GM21528 (cell line): ENCODE data around the gene ADGRL3.
"Not testable (repeated sequence)": the region's sequence is repeated elsewhere in the genome, so short reads cannot be mapped to it uniquely, and the experiment has no call there.

Source experiments
- ATAC-seq: cut with Tn5 transposase; IDR thresholded peaks from one replicate; pipeline ENCODE4 v1.9.1; 2021; ENCODE audit warnings: mild to moderate bottlenecking, moderate library complexity; ENCODE audit not compliant: unreplicated experiment, low FRiP score

ADGRL3 gene

GRCh38 chr4:61596606-61597340, 396.6 kb downstream of the ADGRL3 start:
- ATAC-seq: no peak

GRCh38 chr4:61603086-61603485, 403.0 kb downstream of the ADGRL3 start:
- ATAC-seq: no peak

GRCh38 chr4:61604054-61604453, 403.9 kb downstream of the ADGRL3 start:
- ATAC-seq: no peak

DNA sequence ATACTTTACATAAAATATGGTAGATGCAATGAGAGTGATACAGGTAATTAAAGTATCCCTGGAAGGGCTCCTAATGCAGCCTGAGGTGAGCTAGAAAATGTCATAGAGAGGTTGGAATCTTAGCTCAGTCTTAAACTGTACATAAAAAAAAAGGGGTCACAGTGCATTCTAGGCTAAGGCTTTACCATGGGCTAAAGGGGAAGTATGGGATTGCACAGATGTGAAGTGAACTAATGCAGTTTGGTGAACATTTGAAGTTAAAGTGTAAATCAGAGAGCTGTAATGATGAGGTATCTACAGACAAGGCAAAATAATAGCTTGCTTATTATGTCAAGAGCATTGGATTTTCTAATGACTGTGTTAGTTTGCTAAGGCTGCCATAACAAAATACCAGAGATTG, 405.9 kb downstream of the ADGRL3 start:
- ATAC-seq: no peak

DNA sequence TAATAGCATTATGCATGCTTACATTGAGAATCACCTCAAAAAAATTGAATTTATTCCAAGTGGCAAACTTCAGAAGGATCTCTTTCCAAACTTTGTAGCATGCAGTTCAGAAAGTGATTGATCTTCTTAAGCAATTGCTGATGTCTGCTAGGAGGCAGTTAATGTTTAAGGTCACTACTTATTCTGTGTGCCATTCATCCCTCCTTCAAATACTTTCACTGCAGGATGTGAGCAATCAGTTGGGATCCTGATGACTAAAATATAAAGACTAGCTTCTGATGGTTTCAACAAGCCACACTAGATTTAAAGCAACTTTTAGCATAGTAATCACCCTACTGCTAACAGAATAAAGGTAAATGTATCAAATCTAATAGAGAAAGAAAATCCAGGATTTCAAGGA, 414.1 kb downstream of the ADGRL3 start:
- ATAC-seq: no peak

GRCh38 chr4:61619528-61619927, 419.4 kb downstream of the ADGRL3 start:
- ATAC-seq: no peak

DNA sequence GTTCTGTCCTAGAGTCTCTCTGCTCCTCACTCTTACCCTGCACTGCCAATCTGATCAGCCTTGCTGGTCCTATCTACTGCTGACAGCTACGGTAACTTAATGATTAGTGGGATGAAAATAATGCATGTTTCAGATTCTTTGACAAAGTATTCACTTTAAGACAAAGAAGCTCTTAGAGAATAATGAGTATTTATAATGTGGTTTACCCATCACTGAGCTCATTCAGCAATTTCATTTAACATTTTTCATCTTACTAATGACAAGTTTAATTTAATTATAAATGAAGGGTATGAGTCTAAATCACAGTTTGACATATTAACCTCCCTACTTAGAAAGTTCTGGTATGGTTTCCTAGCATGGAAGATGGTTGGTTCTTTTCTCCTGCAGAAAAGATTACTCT, 428.2 kb downstream of the ADGRL3 start:
- no peak for ATAC-seq

GRCh38 chr4:61628727-61629126, 428.6 kb downstream of the ADGRL3 start:
- ATAC-seq: no peak

DNA sequence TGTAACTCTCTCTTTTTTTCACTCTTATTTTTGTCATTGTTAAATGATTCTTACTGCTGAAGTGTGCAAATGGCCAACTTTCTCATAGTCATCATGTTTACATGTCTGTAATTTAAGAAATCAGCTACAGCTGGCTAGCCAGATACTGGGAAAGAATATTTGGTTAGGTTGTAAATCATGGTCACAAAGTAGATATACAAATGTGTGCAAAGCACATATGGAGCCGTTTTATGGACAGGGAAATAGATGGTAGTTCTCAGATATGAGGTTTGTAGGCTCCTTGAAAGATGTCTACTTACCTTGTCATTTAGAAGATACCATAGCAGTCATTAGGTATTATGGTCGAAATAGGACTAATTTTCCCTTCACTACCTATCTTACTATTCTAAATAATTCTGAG, 430.4 kb downstream of the ADGRL3 start:
- ATAC-seq: no peak

DNA sequence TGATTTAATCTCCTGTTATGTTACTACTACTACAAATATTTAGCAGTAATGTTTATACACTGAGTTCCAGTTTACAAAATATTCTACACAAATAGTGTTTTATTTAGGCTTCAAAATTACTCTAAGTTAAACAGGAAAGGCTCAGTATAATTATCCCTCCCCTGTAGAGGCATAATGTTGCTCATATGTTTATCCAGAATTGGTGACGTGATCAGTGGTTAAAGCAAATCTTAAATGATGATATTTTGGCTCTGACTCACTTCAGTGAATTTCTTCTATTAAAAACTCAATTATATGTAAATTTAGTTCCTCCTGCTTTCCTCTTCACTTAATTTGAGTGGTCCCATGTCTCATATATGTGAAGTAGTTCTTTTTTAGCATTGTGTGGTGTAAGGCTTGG, 438.5 kb downstream of the ADGRL3 start:
- no peak for ATAC-seq

DNA sequence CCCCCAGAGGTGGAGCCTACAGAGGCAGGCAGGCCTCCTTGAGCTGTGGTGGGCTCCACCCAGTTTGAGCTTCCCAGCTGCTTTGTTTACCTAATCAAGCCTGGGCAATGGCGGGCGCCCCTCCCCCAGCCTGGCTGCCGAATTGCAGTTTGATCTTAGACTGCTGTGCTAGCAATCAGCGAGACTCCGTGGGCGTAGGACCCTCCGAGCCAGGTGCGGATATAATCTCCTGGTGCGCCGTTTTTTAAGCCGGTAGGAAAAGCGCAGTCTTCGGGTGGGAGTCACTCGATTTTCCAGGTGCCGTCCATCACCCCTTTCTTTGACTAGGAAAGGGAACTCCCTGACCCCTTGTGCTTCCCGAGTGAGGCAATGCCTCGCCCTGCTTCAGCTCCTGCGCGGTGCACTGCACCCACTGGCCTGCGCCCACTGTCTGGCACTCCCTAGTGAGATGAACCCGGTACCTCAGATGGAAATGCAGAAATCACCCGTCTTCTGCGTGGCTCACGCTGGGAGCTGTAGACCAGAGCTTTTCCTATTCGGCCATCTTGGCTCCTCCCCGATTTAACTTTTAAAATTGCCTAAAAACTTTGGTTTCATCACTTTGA, 446.7 kb downstream of the ADGRL3 start:
- not testable (repeated sequence) for ATAC-seq

- no peak for ATAC-seq
Measured at GRCh38 chr4:61648264-61648663, 448.1 kb downstream of the ADGRL3 start.

DNA sequence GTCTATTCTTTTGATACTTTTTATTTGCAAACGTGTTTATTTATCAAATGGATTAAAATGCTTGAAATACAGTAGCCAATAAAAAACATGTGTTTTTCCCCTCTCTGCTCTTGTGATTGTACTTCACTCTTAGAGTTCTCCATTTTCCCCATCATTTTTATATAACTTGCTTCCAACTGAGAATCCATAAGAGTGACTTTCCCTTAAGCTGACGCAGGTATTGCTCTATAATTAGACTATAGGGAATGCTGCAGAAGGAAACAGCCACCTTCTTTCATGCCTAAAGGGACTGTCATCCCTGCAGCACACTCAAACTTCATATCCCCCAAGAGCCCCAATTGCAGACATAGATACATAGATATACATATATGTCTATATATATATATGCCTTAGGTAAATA, 456.9 kb downstream of the ADGRL3 start:
- no peak for ATAC-seq

DNA sequence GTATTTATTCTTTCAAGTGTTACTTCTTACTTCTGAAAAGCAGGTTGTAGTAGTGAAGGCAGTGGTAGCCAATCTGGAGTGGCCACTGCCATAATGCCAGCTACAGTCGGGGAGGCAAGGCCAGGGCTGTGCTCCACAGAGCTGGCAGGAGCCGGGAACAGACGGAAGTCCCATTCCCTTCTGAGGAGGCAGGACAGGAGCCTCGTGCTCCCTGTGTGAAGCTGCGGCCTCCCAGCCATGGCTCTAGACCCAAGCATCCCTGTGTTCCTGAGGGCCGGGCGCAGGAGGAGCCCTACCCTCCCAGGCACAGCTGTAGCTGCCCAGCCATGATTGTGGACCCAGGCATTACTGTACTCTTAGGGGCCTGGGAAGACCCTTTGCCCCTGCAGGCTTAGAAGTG, 461.8 kb downstream of the ADGRL3 start:
- no peak for ATAC-seq

- no peak for ATAC-seq
Measured at GRCh38 chr4:61662362-61662761, 462.2 kb downstream of the ADGRL3 start.

DNA sequence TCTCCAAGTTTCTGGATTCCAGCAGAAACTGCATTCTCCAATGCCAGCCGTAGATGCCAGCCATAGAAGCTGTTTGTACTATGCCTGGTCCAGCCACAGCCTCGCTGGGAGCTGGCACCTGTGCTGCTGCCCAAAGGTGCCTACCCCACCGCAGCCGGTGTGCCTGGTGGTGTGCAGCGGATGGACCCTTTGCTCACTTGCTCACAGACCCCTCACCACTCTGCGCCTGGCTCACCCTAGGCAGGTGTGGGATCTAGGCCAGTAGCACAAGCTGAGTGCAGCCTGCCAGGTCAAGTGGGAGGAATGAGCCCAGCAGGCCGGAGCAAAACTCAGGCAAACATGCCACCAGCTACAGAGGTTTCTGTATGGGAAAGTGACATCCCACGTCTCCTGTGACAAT, 463.2 kb downstream of the ADGRL3 start:
- ATAC-seq: no peak

DNA sequence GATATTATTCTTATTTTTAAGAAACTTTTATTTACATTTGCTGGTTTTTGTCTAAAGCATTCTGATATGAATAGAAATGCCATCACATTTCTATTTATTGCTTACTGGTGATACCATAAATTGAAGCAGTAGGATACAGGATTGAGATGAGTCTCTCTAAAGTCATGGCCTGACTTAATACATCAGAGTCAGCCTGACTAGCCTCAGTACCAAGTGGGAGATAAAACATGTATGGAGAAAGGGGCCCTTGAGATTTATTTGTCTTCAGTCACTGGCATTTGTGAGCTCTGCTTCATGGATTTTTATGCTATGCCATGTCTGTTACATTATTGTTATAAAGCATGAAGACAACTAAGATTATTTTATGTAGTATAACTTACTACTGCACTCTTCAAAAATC, 465.5 kb downstream of the ADGRL3 start:
- ATAC-seq: no peak

GRCh38 chr4:61666244-61666643, 466.1 kb downstream of the ADGRL3 start:
- ATAC-seq: no peak

DNA sequence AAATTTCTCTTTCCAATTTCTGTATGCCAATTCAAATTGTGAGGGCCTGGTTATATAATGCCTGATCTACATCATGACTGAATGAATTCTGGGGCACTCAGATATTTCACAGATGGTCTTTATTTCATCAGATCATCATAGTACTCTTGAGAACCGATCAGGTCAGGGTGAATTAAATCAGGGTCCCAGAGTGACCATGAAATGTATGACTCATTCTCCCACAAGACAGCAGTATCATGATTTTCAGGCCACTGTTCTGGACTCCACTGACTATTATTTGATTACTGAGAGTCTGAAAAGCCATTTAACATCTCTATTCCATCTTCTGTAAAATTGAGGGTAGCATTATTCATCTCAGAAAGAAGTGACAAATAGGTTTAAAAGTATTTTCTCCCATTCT, 471.5 kb downstream of the ADGRL3 start:
- ATAC-seq: no peak

DNA sequence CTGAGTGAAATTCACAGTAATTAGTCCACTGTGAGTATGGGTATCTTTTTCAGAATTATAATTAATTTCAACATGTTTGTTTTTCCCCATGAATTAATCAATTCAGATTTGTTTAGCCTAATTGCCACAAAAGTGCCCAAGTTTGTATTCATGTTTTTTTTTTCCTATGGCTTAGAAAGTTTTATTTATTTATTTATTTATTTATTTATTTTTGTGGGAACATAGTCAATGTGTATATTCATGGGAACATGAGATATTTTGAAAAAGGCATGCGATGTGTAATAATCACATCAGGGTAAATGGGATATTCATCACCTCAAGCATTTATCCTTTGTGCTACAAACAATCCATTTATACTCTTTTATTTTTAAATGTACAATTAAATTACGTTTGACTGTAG, 475.3 kb downstream of the ADGRL3 start:
- ATAC-seq: no peak

- no peak for ATAC-seq
Measured at GRCh38 chr4:61678297-61678696, 478.2 kb downstream of the ADGRL3 start.

GRCh38 chr4:61693520-61693919, 493.4 kb downstream of the ADGRL3 start:
- no peak for ATAC-seq
